Measurements from ENCODE around the gene TMA7. TPM values are rescaled to one million over a fixed set of nuclear protein-coding genes. Genes with fewer than 3 reads are reported as not detected.

TMA7 gene
- polyA plus RNA-seq, 1 donor from 2014 or later: 1,747 TPM

GRCh38 chr3:48404440-48405342, 35.4 kb upstream of the TMA7 start:
- TF ChIP-seq EZH2 (IDR thresholded peaks at IDR 0.05; ENCODE audit: borderline replicate concordance, insufficient read depth, low read length, poor library complexity, severe bottlenecking) (no peak), CTCF (IDR thresholded peaks at IDR 0.05; ENCODE audit: poor library complexity, severe bottlenecking) (no peak), EP300 (conservative IDR thresholded peaks at IDR 0.05; ENCODE audit: poor library complexity, severe bottlenecking) (no peak), REST (IDR thresholded peaks at IDR 0.05; ENCODE audit: borderline replicate concordance) (no peak), TAF1 (IDR thresholded peaks at IDR 0.05; ENCODE audit: low read depth) (no peak), RAD21 (conservative IDR thresholded peaks at IDR 0.05) (no peak)
- Histone ChIP-seq H3K4me2 (ENCODE audit: low read length) (no peak overlapping the region), H4K20me1 (ENCODE audit: insufficient read depth) (no peaks in the 10 kb centered on the region), H3K79me2 (replicated peaks; ENCODE audit: insufficient read depth, low read length) (no peaks in the 10 kb centered on the region), H3K27me3 (ENCODE audit: insufficient read depth, low read depth, low read length) (no peaks in the 10 kb centered on the region), H3K36me3 (ENCODE audit: insufficient read depth, low read length) (peaks cover 5% of the 10 kb centered on the region), H3K9me3 (ENCODE audit: low read length) (no peaks in the 10 kb centered on the region), H3K27ac (ENCODE audit: low read length) (no peak overlapping the region), H3K9ac (ENCODE audit: low read length) (no peak overlapping the region), H3K4me3 (ENCODE audit: low read length) (no peak overlapping the region), H2AFZ (ENCODE audit: low read depth, low read length) (no peak overlapping the region), H3F3A (ENCODE audit: insufficient read depth, low read length, poor library complexity, severe bottlenecking) (no peaks in the 10 kb centered on the region), H3K9me2 (ENCODE audit: insufficient read depth, low read length) (no peaks in the 10 kb centered on the region)

- no peaks in the 10 kb centered on the region for H3K9me3 ChIP-seq (ENCODE audit: low read length)
- TF ChIP-seq TAF1 (IDR thresholded peaks at IDR 0.05; ENCODE audit: low read depth) (no peak), SMC3 (conservative IDR thresholded peaks at IDR 0.05; ENCODE audit: poor library complexity) (no peak), REST (IDR thresholded peaks at IDR 0.05; ENCODE audit: borderline replicate concordance) (no peak), CTCF (IDR thresholded peaks at IDR 0.05; ENCODE audit: poor library complexity, severe bottlenecking) (no peak), RAD21 (conservative IDR thresholded peaks at IDR 0.05) (no peak), MXI1 (conservative IDR thresholded peaks at IDR 0.05; ENCODE audit: poor library complexity, severe bottlenecking) (no peak), EZH2 (IDR thresholded peaks at IDR 0.05; ENCODE audit: borderline replicate concordance, insufficient read depth, low read length, poor library complexity, severe bottlenecking) (no peak)
- no peaks in the 10 kb centered on the region for H3F3A ChIP-seq (ENCODE audit: insufficient read depth, low read length, poor library complexity, severe bottlenecking)
- H3K9me2 ChIP-seq (ENCODE audit: insufficient read depth, low read length): no peaks in the 10 kb centered on the region
- H3K4me2 ChIP-seq (ENCODE audit: low read length): no peak overlapping the region
- no peak overlapping the region for H2AFZ ChIP-seq (ENCODE audit: low read depth, low read length)
- H3K79me2 ChIP-seq (replicated peaks; ENCODE audit: insufficient read depth, low read length): no peaks in the 10 kb centered on the region
- no peak overlapping the region for H3K9ac ChIP-seq (ENCODE audit: low read length)
- peaks cover 5% of the 10 kb centered on the region for H3K36me3 ChIP-seq (ENCODE audit: insufficient read depth, low read length)
- H3K27me3 ChIP-seq (ENCODE audit: insufficient read depth, low read depth, low read length): no peaks in the 10 kb centered on the region
- H3K4me3 ChIP-seq (ENCODE audit: low read length): no peak overlapping the region
- no peaks in the 10 kb centered on the region for H4K20me1 ChIP-seq (ENCODE audit: insufficient read depth)
- no peak overlapping the region for H3K27ac ChIP-seq (ENCODE audit: low read length)
Observed at GRCh38 chr3:48405343-48405881, 34.6 kb upstream of the TMA7 start.

Data from neural cell (in vitro differentiated cells).